ENCODE results near the gene CCDC9B.

The CCDC9B gene

DNA sequence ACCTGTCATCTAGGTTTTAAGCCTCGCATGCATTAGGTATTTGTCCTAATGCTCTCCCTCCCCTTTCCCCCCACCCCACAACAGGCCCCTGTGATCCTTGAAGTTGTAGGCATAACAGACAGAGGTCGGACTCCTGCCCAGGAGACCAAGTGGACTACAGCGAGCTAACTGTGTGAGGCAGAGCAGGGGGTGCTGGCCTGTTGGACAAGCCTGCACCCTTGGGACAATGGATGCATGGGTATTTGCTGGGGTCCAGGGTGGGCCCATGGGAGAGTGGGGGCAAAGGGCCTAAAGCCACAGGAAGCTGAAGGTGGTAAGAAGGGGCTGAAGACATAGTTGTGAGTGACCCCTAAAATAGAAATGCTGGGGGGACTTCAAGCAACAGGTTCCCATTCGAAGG is 35.5 kb downstream of the CCDC9B start:
- no peak for DNase-seq

- no peak for DNase-seq
These were observed 37.2 kb downstream of the CCDC9B start for GRCh38 chr15:40303576-40303975.

DNA sequence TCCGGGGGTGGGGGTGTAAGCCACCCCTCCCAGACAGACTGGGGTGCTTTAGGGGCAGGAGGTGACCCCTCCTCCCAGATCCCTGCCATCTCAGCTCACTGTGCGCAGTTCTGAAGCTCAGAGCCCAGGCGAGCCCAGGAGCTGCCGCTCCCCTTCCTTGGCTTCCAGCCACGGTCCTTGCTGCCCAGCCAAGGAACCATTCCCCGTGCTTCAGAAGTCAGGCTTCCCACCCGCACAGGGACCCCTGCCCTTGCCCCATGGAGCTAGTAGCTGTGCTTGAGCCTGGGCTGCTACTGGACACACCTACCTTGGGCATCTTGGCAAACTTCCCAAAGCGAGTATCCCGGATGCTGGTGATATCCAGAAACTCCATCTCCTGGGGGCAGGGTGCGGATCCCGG is 37.8 kb downstream of the CCDC9B start:
- no peak for DNase-seq

GRCh38 chr15:40302288-40302886 is 38.4 kb downstream of the CCDC9B start:
- DNase-seq: no peak

GRCh38 chr15:40301467-40302179 is 39.1 kb downstream of the CCDC9B start:
- no peak for DNase-seq

- DNase-seq: no peak
These were observed 40.0 kb downstream of the CCDC9B start for GRCh38 chr15:40300771-40301170.

- DNase-seq: no peak
These were observed 40.4 kb downstream of the CCDC9B start for GRCh38 chr15:40300367-40300766.

GRCh38 chr15:40298216-40298935 is 42.4 kb downstream of the CCDC9B start:
- no peak for DNase-seq

DNA sequence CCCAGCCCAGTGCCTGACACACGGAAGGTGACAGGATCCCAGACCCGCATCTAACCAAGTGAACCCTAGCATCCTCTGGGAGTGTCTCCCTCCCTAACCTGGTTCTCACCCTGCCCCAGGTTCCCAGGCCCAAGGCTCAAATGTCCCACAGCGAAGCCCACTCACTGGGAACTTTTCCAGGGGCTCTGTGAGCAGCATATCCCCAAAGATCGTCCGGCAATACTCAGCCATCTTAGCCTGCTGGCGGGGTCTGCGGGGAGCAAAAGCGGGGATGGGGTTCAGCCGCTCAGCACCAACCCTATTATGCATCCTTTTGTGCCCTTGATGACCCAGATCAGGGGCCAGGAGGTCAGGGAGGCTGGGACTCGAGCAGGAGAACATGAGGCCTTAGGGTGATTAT is 43.4 kb downstream of the CCDC9B start:
- no peak for DNase-seq

DNA sequence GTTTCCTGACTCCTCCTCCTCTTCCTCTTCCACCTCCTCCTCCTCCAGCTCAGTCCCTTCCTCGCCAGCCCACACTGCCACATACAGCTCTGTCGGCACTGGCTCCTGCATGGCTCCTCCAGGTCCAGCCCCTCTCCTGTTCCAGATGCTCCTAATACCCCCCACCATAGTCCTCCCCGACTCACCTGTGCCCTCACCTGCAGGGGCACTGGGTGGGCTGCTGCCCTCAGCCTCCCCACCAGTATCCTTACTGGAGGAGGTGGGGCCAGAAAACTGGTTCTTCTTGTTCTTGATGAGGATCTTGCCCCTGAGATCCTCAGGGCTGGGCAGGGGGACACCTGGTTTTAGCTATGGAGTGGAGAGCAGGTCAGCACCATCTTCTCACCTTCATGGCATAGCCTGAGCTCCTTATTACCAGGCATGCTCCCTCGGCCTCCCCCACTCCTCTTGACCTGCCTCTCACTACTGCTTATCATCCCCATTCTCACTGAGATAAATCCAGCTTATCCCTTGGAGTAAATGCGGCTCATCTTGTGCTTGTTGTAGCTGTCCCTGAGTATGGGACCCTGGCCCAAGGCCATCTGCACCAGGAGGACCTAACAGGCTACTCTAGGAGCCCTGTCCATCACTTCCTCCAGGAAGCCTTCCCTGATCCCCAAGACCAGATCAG is 44.0 kb downstream of the CCDC9B start:
- DNase-seq: no peak

DNA sequence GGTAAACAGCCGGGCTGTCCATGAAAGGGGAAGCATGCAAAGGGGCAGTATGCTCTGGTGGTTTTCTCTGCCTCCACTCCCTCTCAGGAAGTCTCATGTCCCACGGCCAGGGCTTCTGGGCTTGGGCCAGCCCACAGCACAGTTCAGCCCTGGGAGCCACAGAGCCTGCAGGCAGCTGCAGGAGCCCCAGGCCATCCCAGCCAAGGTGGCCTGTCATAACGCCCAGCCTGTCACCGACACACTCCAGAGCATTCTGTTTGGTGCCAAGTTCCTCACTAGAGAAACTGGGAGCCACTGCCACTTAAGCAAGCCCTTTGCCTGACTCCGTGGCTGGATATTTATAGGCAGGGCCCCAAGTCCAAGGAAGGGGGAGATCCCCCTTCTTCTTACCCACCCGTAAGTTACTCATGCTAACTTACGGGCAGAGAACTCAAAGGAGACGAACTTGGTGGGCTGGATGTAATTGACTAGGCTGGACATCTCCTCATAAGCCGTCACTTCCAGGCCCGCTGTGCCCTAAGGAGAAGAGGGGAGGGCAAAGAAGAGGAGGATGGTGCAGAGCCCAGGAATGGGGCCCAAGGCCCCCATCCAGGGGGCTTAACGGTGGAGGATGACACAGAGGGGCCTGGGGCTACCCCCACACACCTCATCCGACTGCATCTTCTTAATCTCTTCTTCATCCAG is 44.7 kb downstream of the CCDC9B start:
- DNase-seq: no peak

- DNase-seq: no peak
These were observed 45.4 kb downstream of the CCDC9B start for GRCh38 chr15:40295297-40295696.

- no peak for DNase-seq
These were observed 46.5 kb downstream of the CCDC9B start for GRCh38 chr15:40293905-40294895.

GRCh38 chr15:40293006-40293405 is 47.7 kb downstream of the CCDC9B start:
- no peak for DNase-seq

DNA sequence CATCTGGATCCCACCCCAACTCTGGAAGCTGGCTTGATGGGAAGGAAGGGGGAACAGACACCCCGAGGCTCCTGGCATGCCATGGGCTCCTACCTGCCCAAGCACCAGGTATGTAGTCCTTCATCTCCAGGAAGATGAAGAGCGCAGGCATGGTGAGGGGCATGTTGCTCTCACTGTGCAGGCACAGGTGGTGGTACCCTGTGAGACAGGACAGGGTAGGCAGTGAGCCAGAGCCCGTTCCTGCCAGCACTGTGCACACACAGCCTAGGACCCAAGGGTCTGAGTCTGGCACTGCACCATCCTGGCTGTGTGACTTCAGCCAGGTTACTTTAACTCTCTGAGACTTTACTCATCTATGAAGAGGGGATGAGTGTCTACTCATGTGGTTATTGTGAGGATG is 48.5 kb downstream of the CCDC9B start:
- DNase-seq: no peak

GRCh38 chr15:40290918-40291574 is 49.7 kb downstream of the CCDC9B start:
- peak; percentile 23 for DNase-seq

- no peak for DNase-seq
These were observed 50.2 kb downstream of the CCDC9B start for GRCh38 chr15:40290545-40290917.

DNA sequence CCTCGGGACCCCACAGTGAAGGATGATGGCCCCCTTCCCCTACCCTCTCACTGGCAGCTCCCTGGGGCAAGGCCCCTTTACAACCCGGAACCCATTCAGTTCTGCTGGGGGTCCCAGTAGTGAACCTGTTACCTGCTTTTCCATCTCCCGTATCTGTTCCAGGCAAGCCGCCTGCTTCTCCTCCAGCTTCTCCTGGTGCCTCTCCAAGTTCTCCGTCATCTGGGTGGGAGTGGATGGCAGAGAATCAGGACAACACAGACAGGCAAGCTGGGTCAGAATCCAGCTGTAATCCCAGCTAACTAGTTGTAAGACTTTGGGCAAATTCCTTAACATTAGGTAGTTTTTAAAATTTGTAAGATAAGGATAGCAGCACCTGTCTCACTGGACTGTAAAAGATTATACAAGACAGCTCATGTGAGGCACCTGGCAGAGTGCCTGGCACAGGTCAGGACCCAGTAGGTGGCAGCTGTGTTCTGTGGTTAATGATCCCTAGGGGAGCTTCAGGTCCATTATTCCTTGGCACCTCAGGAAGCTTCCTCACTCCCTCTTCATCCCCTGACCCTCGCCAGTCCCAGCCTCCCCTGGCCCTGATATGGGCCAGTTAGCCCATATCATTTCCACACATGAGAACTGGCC is 51.5 kb downstream of the CCDC9B start:
- DNase-seq: peak; percentile 19

GRCh38 chr15:40287968-40288367 is 52.8 kb downstream of the CCDC9B start:
- no peak for DNase-seq

DNA sequence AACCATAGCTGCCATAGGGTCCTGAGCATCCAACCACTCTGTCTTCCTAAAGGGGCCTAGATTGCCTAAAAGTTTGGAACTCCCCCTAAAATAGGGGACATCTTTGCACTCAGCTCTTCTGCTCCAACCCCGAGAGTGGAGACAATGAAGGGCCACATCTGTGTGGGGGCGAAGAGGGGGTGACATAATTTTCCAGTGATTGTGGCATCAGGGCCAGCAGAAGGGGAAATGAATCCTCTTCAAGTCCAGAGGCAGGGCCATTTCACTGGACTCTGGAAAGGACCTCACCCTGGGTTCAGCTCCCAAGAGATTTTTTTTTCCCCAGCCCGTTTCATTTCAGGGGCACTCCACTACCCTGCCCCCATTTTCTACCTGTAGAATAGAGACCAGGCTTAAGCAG is 53.2 kb downstream of the CCDC9B start:
- no peak for DNase-seq

DNA sequence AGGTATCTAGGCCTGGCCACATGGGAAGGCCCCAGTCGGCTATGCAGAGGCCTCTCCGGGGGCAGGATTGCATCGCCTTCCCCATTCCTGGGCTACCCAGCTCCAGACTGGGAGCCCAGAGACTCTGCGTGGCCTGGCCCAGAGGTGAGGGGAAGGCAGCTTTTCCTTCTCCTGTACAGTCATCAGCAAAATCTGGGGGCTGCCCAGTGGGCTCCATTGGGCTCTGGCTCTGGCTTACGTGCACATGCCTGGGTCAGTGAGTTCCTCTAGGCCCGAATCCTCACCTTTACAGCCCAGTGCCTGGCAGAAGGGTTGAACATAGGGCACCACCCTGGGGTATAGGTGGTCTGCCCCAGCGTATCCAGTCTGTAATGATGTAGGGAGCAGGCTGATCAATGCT is 53.9 kb downstream of the CCDC9B start:
- DNase-seq: no peak

All from NCI-H345 (cell line).